Eye (tissue), 1 donor: ENCODE results near the gene SFXN1.

Experiments
- DNase-seq: peaks from one replicate; pipeline ENCODE4 v3.0.0-alpha.2; 2015

SFXN1 gene

GRCh38 chr5:175542232-175542965, 64.0 kb downstream of the SFXN1 start:
- DNase-seq, result no peak

- DNase-seq, result no peak
Observed at GRCh38 chr5:175542966-175543235, 64.5 kb downstream of the SFXN1 start.

GRCh38 chr5:175544108-175544511, 65.8 kb downstream of the SFXN1 start:
- DNase-seq, result no peak

GRCh38 chr5:175544586-175544985, 66.2 kb downstream of the SFXN1 start:
- no peak for DNase-seq

GRCh38 chr5:175547842-175548241, 69.5 kb downstream of the SFXN1 start:
- no peak for DNase-seq

- no peak for DNase-seq
Observed at GRCh38 chr5:175548626-175549311, 70.4 kb downstream of the SFXN1 start.

- DNase-seq, result no peak
Observed at GRCh38 chr5:175550055-175550805, 71.9 kb downstream of the SFXN1 start.

- DNase-seq, result no peak
Observed at GRCh38 chr5:175551266-175551665, 72.9 kb downstream of the SFXN1 start.

GRCh38 chr5:175554296-175554695, 75.9 kb downstream of the SFXN1 start:
- no peak for DNase-seq

GRCh38 chr5:175555168-175555785, 76.9 kb downstream of the SFXN1 start:
- no peak for DNase-seq

- no peak for DNase-seq
Observed at GRCh38 chr5:175556794-175557193, 78.4 kb downstream of the SFXN1 start.

GRCh38 chr5:175557778-175558177, 79.4 kb downstream of the SFXN1 start:
- no peak for DNase-seq

GRCh38 chr5:175558801-175559480, 80.6 kb downstream of the SFXN1 start:
- no peak for DNase-seq

GRCh38 chr5:175560011-175560410, 81.7 kb downstream of the SFXN1 start:
- no peak for DNase-seq

GRCh38 chr5:175561085-175561484, 82.7 kb downstream of the SFXN1 start:
- DNase-seq, result no peak

- no peak for DNase-seq
Observed at GRCh38 chr5:175564716-175565115, 86.4 kb downstream of the SFXN1 start.

- DNase-seq, result no peak
Observed at GRCh38 chr5:175566697-175567096, 88.3 kb downstream of the SFXN1 start.

- no peak for DNase-seq
Observed at GRCh38 chr5:175567954-175568353, 89.6 kb downstream of the SFXN1 start.

GRCh38 chr5:175569701-175570100, 91.3 kb downstream of the SFXN1 start:
- no peak for DNase-seq

- DNase-seq, result no peak
Observed at GRCh38 chr5:175572886-175573285, 94.5 kb downstream of the SFXN1 start.

- no peak for DNase-seq
Observed at GRCh38 chr5:175573493-175574269, 95.3 kb downstream of the SFXN1 start.

GRCh38 chr5:175575301-175575700, 96.9 kb downstream of the SFXN1 start:
- DNase-seq, result no peak
